Measurements from ENCODE around the gene ARID5B. TPM values are rescaled to one million over a fixed set of nuclear protein-coding genes. Genes with fewer than 3 reads are reported as not detected.

Gene ARID5B
- total RNA-seq, 1 experiment from 2014 or later = 168 TPM

- TF ChIP-seq, protein P1, sequence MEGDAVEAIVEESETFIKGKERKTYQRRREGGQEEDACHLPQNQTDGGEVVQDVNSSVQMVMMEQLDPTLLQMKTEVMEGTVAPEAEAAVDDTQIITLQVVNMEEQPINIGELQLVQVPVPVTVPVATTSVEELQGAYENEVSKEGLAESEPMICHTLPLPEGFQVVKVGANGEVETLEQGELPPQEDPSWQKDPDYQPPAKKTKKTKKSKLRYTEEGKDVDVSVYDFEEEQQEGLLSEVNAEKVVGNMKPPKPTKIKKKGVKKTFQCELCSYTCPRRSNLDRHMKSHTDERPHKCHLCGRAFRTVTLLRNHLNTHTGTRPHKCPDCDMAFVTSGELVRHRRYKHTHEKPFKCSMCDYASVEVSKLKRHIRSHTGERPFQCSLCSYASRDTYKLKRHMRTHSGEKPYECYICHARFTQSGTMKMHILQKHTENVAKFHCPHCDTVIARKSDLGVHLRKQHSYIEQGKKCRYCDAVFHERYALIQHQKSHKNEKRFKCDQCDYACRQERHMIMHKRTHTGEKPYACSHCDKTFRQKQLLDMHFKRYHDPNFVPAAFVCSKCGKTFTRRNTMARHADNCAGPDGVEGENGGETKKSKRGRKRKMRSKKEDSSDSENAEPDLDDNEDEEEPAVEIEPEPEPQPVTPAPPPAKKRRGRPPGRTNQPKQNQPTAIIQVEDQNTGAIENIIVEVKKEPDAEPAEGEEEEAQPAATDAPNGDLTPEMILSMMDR (IDR thresholded peaks at IDR 0.05; ENCODE audit: insufficient read depth in 1 of 2, low read depth in 1 of 2, low read length in 1 of 2, severe bottlenecking in 1 of 2, unreplicated experiment in 1 of 2) = no peak
- Mint-ChIP-seq H3K4me3 (ENCODE audit: unreplicated experiment) (no peak overlapping the region), H3K27me3 (ENCODE audit: insufficient read depth, unreplicated experiment) (no peaks in the 10 kb centered on the region), H3K4me1 (ENCODE audit: low read depth, unreplicated experiment) (peaks cover 80% of the 10 kb centered on the region), H3K27ac (ENCODE audit: unreplicated experiment) (no peak overlapping the region), H3K9me3 (ENCODE audit: unreplicated experiment) (no peaks in the 10 kb centered on the region), H3K36me3 (ENCODE audit: insufficient read depth, unreplicated experiment) (peaks cover 100% of the 10 kb centered on the region)
- H3K27me3 ChIP-seq (replicated peaks; ENCODE audit: control insufficient read depth, insufficient read depth, low read length) = no peaks in the 10 kb centered on the region
- no peak overlapping the region for H3K4me3 ChIP-seq (ENCODE audit: low read depth, low read length)
- intact Hi-C loops (cut with micrococcal nuclease; ENCODE audit: unreplicated experiment) = no loop called here
- ChIA-PET CTCF (interaction anchor here (0.8 kb wide), 1 partner anchor 9 kb away, joined by 4 read pairs; no protein-coding TSS in a partner anchor), POLR2A (interaction anchor here (0.8 to 1.5 kb wide), 2 partner anchors 10 to 11 kb away, joined by 3 to 4 read pairs; no protein-coding TSS in a partner anchor)
- peaks cover 22% of the 10 kb centered on the region for H3K36me3 ChIP-seq (ENCODE audit: control insufficient read depth, insufficient read depth, low read length)
- H3K4me1 ChIP-seq = peaks cover 49% of the 10 kb centered on the region
- no TSS peak for BruUV-seq (replicated peaks)
- no peaks in the 10 kb centered on the region for H3K9me3 ChIP-seq
- DNase-seq = no peak
Observed at GRCh38 chr10:62056698-62057097, 155.2 kb downstream of the ARID5B start.

DNA sequence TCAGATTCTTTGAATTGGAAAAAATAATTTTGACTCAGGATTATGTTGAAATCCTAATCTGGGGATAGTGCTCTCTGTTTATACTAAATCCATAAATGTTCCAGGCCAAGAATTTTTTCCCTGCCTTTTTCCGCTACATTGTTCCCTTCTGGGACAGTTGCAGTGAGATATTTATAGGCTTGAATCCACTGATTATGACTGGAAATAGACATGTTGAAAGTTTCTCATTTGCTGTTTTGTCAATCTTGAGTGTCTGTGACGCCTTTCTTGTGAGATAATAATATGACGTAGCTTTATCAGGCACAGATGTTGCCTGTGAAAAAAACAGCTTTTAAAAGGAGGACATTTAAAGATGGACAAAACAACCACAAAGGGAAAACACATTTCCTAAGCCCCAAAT, 155.9 kb downstream of the ARID5B start:
- TF ChIP-seq, protein P1 (IDR thresholded peaks at IDR 0.05; ENCODE audit: insufficient read depth in 1 of 2, low read depth in 1 of 2, low read length in 1 of 2, severe bottlenecking in 1 of 2, unreplicated experiment in 1 of 2) = no peak
- Histone ChIP-seq H3K36me3 (ENCODE audit: control insufficient read depth, insufficient read depth, low read length) (peaks cover 19% of the 10 kb centered on the region), H3K27me3 (replicated peaks; ENCODE audit: control insufficient read depth, insufficient read depth, low read length) (no peaks in the 10 kb centered on the region), H3K4me3 (ENCODE audit: low read depth, low read length) (no peak overlapping the region), H3K9me3 (no peaks in the 10 kb centered on the region), H3K4me1 (peaks cover 48% of the 10 kb centered on the region)
- no TSS peak for BruUV-seq (replicated peaks)
- POLR2A ChIA-PET = interaction anchor here (0.8 kb wide), 1 partner anchor 11 kb away, joined by 3 read pairs; no protein-coding TSS in a partner anchor
- no peak for DNase-seq
- Mint-ChIP-seq H3K9me3 (ENCODE audit: unreplicated experiment) (no peaks in the 10 kb centered on the region), H3K36me3 (ENCODE audit: insufficient read depth, unreplicated experiment) (peaks cover 100% of the 10 kb centered on the region), H3K4me1 (ENCODE audit: low read depth, unreplicated experiment) (peaks cover 80% of the 10 kb centered on the region), H3K4me3 (ENCODE audit: unreplicated experiment) (no peak overlapping the region), H3K27ac (ENCODE audit: unreplicated experiment) (no peak overlapping the region), H3K27me3 (ENCODE audit: insufficient read depth, unreplicated experiment) (no peaks in the 10 kb centered on the region)
- CTCF ChIA-PET = no interaction called here
- intact Hi-C loops (cut with micrococcal nuclease; ENCODE audit: unreplicated experiment) = no loop called here

GRCh38 chr10:62057850-62058249, 156.4 kb downstream of the ARID5B start:
- TF ChIP-seq, protein P1 (IDR thresholded peaks at IDR 0.05; ENCODE audit: insufficient read depth in 1 of 2, low read depth in 1 of 2, low read length in 1 of 2, severe bottlenecking in 1 of 2, unreplicated experiment in 1 of 2) = no peak
- no peaks in the 10 kb centered on the region for H3K27me3 Mint-ChIP-seq (ENCODE audit: insufficient read depth, unreplicated experiment)
- Histone ChIP-seq H3K4me3 (ENCODE audit: low read depth, low read length) (no peak overlapping the region), H3K4me1 (peaks cover 46% of the 10 kb centered on the region), H3K27me3 (replicated peaks; ENCODE audit: control insufficient read depth, insufficient read depth, low read length) (no peaks in the 10 kb centered on the region), H3K36me3 (ENCODE audit: control insufficient read depth, insufficient read depth, low read length) (peaks cover 14% of the 10 kb centered on the region), H3K9me3 (no peaks in the 10 kb centered on the region)
- no peak for DNase-seq
- no peaks in the 10 kb centered on the region for H3K9me3 Mint-ChIP-seq (ENCODE audit: unreplicated experiment)
- no peak overlapping the region for H3K27ac Mint-ChIP-seq (ENCODE audit: unreplicated experiment)
- CTCF ChIA-PET = no interaction called here
- POLR2A ChIA-PET = no interaction called here
- no TSS peak for BruUV-seq (replicated peaks)
- peaks cover 100% of the 10 kb centered on the region for H3K36me3 Mint-ChIP-seq (ENCODE audit: insufficient read depth, unreplicated experiment)
- no peak overlapping the region for H3K4me3 Mint-ChIP-seq (ENCODE audit: unreplicated experiment)
- intact Hi-C loops (cut with micrococcal nuclease; ENCODE audit: unreplicated experiment) = no loop called here
- H3K4me1 Mint-ChIP-seq (ENCODE audit: low read depth, unreplicated experiment) = peaks cover 75% of the 10 kb centered on the region

Measured in Caco-2 (cell line).